Bronchial epithelial cell (primary cell): ENCODE measurements around the gene IGIP. TPM values are rescaled to one million over a fixed set of nuclear protein-coding genes. Genes with fewer than 3 reads are reported as not detected.

Source experiments
- DNase-seq: peaks from one replicate; pipeline ENCODE4 v3.0.0-alpha.2; 2010; ENCODE audit warnings: low read depth
- FAIRE-seq: peaks from 2 replicates; lab custom pipeline; 2011; peaks lifted over from hg19 to GRCh38; lab: Jason Lieb, UNC
- H3K27me3 ChIP-seq: 2 replicates; pipeline ENCODE4 v1.5.1; 2011; ENCODE audit warnings: low read length; ENCODE audit not compliant: control insufficient read depth, insufficient read depth
- H3K36me3 ChIP-seq: 2 replicates; pipeline ENCODE4 v1.5.1; 2011; ENCODE audit warnings: low read length; ENCODE audit not compliant: control insufficient read depth, insufficient read depth
- H3K4me3 ChIP-seq: 2 replicates; pipeline ENCODE4 v1.5.1; 2011; ENCODE audit warnings: mild to moderate bottlenecking, low read depth, low read length, control low read depth
- total RNA-seq: library from RNA; depleted of rRNA; stranded (reverse); fragments of >200 nt; gene quantifications from 2 replicates; pipeline ENCODE4 v1.2.1, GENCODE V29; 2014
- TF ChIP-seq, protein P1 (sequence below): IDR thresholded peaks from 2 replicates; pipeline ENCODE4 v1.5.1; 2011; ENCODE audit warnings: mild to moderate bottlenecking, moderate library complexity, low read length, control low read depth, inconsistent platforms; ENCODE audit not compliant: insufficient read depth, severe bottlenecking

Gene IGIP
- total RNA-seq, 1 donor from 2014 or later, result 5.3 TPM

DNA sequence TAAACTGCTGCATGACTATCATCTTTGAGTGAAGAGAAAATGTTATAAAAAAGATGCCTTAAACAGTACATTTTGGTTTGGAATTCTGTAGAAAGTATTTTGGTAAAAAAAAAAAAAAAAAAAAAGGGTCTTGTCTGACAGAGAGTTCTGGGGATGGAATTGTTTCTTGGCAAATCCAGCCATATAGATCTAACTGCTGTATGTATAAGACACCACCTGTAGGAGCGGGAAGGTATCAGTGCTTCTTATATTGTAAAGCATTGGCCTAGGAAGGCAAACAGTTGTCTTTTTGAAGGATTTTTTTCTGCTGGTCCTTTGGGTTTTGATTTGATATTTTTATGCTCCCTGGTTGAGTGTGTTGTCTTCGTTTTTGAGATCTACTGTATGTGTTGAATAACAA lies 9.0 kb upstream of the IGIP start:
- Histone ChIP-seq H3K27me3 (no peaks in the 10 kb centered on the region), H3K4me3 (no peak overlapping the region), H3K36me3 (peaks cover 2% of the 10 kb centered on the region)
- TF ChIP-seq, protein P1, sequence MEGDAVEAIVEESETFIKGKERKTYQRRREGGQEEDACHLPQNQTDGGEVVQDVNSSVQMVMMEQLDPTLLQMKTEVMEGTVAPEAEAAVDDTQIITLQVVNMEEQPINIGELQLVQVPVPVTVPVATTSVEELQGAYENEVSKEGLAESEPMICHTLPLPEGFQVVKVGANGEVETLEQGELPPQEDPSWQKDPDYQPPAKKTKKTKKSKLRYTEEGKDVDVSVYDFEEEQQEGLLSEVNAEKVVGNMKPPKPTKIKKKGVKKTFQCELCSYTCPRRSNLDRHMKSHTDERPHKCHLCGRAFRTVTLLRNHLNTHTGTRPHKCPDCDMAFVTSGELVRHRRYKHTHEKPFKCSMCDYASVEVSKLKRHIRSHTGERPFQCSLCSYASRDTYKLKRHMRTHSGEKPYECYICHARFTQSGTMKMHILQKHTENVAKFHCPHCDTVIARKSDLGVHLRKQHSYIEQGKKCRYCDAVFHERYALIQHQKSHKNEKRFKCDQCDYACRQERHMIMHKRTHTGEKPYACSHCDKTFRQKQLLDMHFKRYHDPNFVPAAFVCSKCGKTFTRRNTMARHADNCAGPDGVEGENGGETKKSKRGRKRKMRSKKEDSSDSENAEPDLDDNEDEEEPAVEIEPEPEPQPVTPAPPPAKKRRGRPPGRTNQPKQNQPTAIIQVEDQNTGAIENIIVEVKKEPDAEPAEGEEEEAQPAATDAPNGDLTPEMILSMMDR, result peak; percentile 17
- FAIRE-seq, result no peak
- no peak for DNase-seq

DNA sequence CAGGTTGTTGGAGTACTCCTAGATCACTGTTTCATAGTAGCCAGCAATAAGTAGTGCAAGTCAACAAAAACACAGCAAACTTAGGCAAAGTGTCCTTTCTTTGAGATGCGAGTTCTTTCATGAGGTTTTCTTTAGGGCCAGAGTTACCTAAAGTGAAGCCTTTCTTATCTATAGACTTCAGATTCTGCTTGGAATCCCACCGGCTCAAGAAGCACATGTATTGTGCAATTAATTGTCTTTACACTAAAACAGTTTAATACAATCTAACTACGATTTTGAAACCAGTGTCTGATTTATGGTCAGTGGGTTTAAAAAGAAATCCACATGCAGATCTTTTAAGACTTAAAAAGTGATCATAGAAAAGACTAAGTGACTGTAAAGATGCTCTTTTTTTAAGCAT lies 8.2 kb upstream of the IGIP start:
- no peaks in the 10 kb centered on the region for H3K27me3 ChIP-seq
- FAIRE-seq (no peak), DNase-seq (no peak)
- no peak overlapping the region for H3K4me3 ChIP-seq
- H3K36me3 ChIP-seq, result peaks cover 2% of the 10 kb centered on the region
- TF ChIP-seq, protein P1, result no peak

DNA sequence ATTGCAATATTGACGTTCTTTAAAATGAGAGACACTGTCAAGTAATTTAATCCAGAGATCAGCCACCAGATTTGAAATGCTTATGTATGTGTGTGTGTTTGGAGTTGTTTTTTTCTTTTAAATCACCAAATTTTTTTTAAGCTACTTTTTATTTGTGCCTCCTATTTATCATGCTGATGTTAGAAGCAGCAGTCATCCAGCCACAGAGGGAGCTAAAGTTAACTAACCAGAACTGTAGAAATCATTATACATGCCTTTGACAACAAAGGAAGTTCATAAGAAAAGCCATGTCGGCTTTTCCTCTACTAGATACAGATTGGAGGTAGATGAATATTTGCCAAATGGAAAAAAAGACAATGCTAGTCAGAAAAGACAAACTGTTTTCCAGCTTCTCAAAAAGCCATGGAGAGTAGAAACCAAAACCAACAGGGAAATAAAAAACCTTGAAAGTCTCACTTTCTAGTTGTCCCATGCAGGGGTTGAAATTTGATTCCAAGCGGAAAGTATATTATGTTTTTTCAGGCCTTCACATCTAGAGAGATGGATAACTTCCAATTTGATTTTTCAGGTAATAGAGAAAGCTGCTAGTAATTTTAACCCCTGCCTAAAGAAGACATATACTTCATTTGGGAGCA lies 7.3 kb upstream of the IGIP start:
- H3K4me3 ChIP-seq, result no peak overlapping the region
- DNase-seq (no peak), FAIRE-seq (no peak)
- TF ChIP-seq, protein P1, result no peak
- H3K27me3 ChIP-seq, result no peaks in the 10 kb centered on the region
- peaks cover 2% of the 10 kb centered on the region for H3K36me3 ChIP-seq

DNA sequence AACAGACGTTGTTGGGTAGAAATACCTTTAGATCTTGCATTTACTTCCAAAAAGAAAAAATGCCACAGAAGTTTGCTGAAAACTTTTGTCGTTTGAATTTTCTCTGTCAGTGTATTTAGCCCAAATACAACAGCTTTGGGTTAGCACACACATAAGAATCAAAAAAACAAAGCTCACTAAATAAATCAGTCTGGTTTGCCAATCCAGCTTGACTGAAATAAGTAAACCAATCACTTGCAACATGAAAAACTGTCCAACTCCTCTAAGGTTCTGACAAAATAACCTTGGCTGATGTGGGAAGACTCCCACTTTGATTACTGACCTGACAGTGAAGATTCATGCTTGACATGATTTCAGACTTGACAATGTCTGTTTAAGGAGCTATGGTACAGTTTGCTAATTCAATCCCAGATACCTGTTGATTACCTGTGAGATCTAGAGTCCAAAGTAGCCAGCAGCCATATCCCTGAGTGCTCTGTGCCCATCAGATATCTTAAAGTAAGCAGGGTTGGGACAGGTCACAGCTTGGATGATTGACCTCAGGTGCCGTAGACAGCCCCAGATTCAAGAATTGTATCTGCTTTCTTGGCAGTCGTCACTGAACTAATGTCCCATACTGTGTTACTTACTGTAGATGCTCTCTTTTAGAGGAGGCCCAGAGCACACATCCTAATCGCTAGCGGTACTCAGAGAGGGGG lies 727 bp downstream of the IGIP start:
- Histone ChIP-seq H3K36me3 (no peaks in the 10 kb centered on the region), H3K4me3 (no peak overlapping the region), H3K27me3 (no peaks in the 10 kb centered on the region)
- no peak for DNase-seq
- peak; percentile 90 for FAIRE-seq
- TF ChIP-seq, protein P1, result no peak

DNA sequence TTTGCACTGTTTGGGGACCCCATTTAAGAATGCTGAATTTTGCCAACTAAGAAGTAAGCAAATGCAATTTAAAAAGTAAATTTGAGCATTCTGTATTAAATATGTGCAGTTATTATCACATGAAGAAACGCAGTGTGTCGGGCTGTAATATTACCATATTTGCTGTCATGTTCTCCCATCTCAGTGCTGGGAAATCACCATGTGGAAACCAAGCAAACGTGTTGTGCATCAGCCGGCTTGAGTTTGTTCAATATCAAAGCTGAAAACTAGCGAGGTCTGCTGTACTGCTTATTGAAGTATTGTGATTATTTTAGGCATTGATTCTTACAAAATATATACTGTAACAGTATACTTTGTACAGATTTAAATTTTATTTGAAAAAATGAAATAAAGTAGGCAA lies 2.6 kb downstream of the IGIP start:
- FAIRE-seq, result no peak
- TF ChIP-seq, protein P1, result no peak

More for the DNA sequence above, 2.6 kb downstream of the IGIP start:
- no peak for DNase-seq
- H3K4me3 ChIP-seq, result no peak overlapping the region
- no peaks in the 10 kb centered on the region for H3K27me3 ChIP-seq
- H3K36me3 ChIP-seq, result no peaks in the 10 kb centered on the region
